Measurements from ENCODE around the gene HS3ST4.

DNA sequence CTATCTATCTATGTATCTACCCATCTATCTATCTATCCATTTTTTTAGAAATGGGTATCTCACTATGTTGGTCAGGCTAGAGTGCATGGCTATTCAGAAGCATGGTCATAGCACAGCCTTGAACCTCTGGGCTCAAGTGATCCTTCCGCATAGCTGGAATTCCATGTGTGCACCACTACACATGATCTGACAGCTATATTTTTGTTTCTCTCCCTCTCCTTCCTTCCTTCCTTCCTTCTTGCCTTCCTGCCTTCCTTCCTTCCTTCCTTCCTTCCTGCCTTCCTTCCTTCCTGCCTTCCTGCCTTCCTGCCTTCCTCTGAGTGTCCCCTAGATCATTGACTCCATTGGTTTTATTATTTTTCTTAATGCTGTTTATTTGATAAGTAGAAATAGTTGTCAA is 108.1 kb downstream of the HS3ST4 start:
- TF ChIP-seq CTCF (IDR thresholded peaks at IDR 0.05), result no peak
- no peak for TF ChIP-seq POLR2A (IDR thresholded peaks at IDR 0.05)
- TF ChIP-seq POLR2AphosphoS5 (IDR thresholded peaks at IDR 0.05), result no peak
- TF ChIP-seq EP300 (IDR thresholded peaks at IDR 0.05), result no peak
